Measurements from ENCODE around the gene C10orf53. TPM values are rescaled to one million over a fixed set of nuclear protein-coding genes. Genes with fewer than 3 reads are reported as not detected.

The C10orf53 gene
- total and polyA plus RNA-seq, 8 donors, result not detected

- no peak for FAIRE-seq
- WGBS, 2 donors, result 74 to 85% methylated on average over 10 of the region's 10 CpGs
- ATAC-seq, result no peak
Observed at GRCh38 chr10:49738616-49739360, 59.3 kb downstream of the C10orf53 start.

GRCh38 chr10:49739426-49739825, 60.0 kb downstream of the C10orf53 start:
- peak in 1 of 6 donors; percentile 55 for DNase-seq
- no peak overlapping the region for H3K27ac ChIP-seq

More at GRCh38 chr10:49738616-49739360, 59.3 kb downstream of the C10orf53 start:
- H3K27ac ChIP-seq, result no peak overlapping the region
- no peaks in the 10 kb centered on the region for H3K36me3 ChIP-seq
- H3K4me1 ChIP-seq, result no peaks in the 10 kb centered on the region
- H3K27me3 ChIP-seq, result no peaks in the 10 kb centered on the region
- H3K9me3 ChIP-seq, result no peaks in the 10 kb centered on the region
- intact Hi-C loops (cut with DNase I), result no loop called here
- no peak overlapping the region for H3K4me3 ChIP-seq
- DNase-seq, result peak in 1 of 6 donors; percentile 58
- TF ChIP-seq CTCF (IDR thresholded peaks at IDR 0.05), result no peak

GRCh38 chr10:49740346-49741107, 61.1 kb downstream of the C10orf53 start:
- WGBS, 2 donors, result 88 to 90% methylated on average over 16 of the region's 16 CpGs
- Histone ChIP-seq H3K4me3 (no peak overlapping the region), H3K36me3 (no peaks in the 10 kb centered on the region), H3K27ac (no peak overlapping the region), H3K4me1 (no peaks in the 10 kb centered on the region), H3K9me3 (no peaks in the 10 kb centered on the region), H3K27me3 (no peaks in the 10 kb centered on the region)
- intact Hi-C loops (cut with DNase I), result no loop called here
- ATAC-seq (no peak), FAIRE-seq (no peak), DNase-seq (peak in 1 of 6 donors; percentile 50)
- TF ChIP-seq CTCF (IDR thresholded peaks at IDR 0.05), result no peak

More at GRCh38 chr10:49739426-49739825, 60.0 kb downstream of the C10orf53 start:
- Histone ChIP-seq H3K36me3 (no peaks in the 10 kb centered on the region), H3K4me1 (no peaks in the 10 kb centered on the region), H3K4me3 (no peak overlapping the region), H3K27me3 (no peaks in the 10 kb centered on the region), H3K9me3 (no peaks in the 10 kb centered on the region)
- 71 to 79% methylated on average over 14 of the region's 14 CpGs for WGBS, 2 donors
- no peak for FAIRE-seq
- ATAC-seq, result no peak
- TF ChIP-seq CTCF (IDR thresholded peaks at IDR 0.05), result no peak
- intact Hi-C loops (cut with DNase I), result no loop called here

- intact Hi-C loops (cut with DNase I), result no loop called here
Observed at GRCh38 chr10:49741108-49741995, 61.9 kb downstream of the C10orf53 start.

More at GRCh38 chr10:49741108-49741995, 61.9 kb downstream of the C10orf53 start:
- H3K4me3 ChIP-seq, result no peak overlapping the region
- FAIRE-seq (no peak), ATAC-seq (no peak), DNase-seq (no peak)
- no peaks in the 10 kb centered on the region for H3K4me1 ChIP-seq
- 83 to 87% methylated on average over 7 of the region's 7 CpGs for whole genome bisulfite sequencing, 2 donors
- H3K27ac ChIP-seq, result no peak overlapping the region
- H3K36me3 ChIP-seq, result no peaks in the 10 kb centered on the region
- H3K27me3 ChIP-seq, result no peaks in the 10 kb centered on the region
- no peaks in the 10 kb centered on the region for H3K9me3 ChIP-seq
- no peak for TF ChIP-seq CTCF (IDR thresholded peaks at IDR 0.05)

All from pancreas (tissue), 10 donors.